ENCODE measurements around the gene DAPK2.
A peak's percentile ranks its signal among the peaks of the same experiment; 100 is the strongest.
"Not testable (repeated sequence)": the region's sequence is repeated elsewhere in the genome, so short reads cannot be mapped to it uniquely, and the experiment has no call there.

DAPK2 gene

GRCh38 chr15:64046421-64047153 lies at the start of gene DAPK2:
Gene DAPK2, minus strand, starts transcription at chr15:64046485. Its CDS starts 6,224 bp downstream, at chr15:64040261.
- peak; percentile 23 to 91 (median 77) for DNase-seq
- intact Hi-C loops (cut with DNase I): loop anchor here (10.0 kb wide), 2 partner anchors 102 to 292 kb away; no protein-coding TSS in a partner anchor

GRCh38 chr15:64095431-64095794 lies 49.1 kb upstream of the DAPK2 start:
- no peak for DNase-seq

GRCh38 chr15:64093627-64094417 lies 47.5 kb upstream of the DAPK2 start, which contains the start of gene CIAO2A:
Gene CIAO2A, minus strand, starts transcription at chr15:64093838. Its CDS starts 70 bp downstream, at chr15:64093768.
- intact Hi-C loops (cut with DNase I): no loop called here
- peak; percentile 90 to 99 (median 97) for DNase-seq

More at GRCh38 chr15:64095431-64095794, 49.1 kb upstream of the DAPK2 start:
- intact Hi-C loops (cut with DNase I): no loop called here

- DNase-seq: peak in 18 of 42 donors; percentile 14 to 64 (median 35)
- intact Hi-C loops (cut with DNase I): no loop called here
Measured at GRCh38 chr15:64092864-64093626, 46.8 kb upstream of the DAPK2 start.

- intact Hi-C loops (cut with DNase I): no loop called here
- DNase-seq: no peak
Measured at GRCh38 chr15:64092075-64092820, 46.0 kb upstream of the DAPK2 start.

GRCh38 chr15:64090527-64090926 lies 44.2 kb upstream of the DAPK2 start:
- intact Hi-C loops (cut with DNase I): no loop called here
- peak in 2 of 42 donors; percentile 38 for DNase-seq

- DNase-seq: peak in 2 of 42 donors; percentile 12 to 36
- intact Hi-C loops (cut with DNase I): no loop called here
Measured at GRCh38 chr15:64089543-64090280, 43.4 kb upstream of the DAPK2 start.

GRCh38 chr15:64082757-64083156 lies 36.5 kb upstream of the DAPK2 start:
- no peak for DNase-seq
- intact Hi-C loops (cut with DNase I): no loop called here

GRCh38 chr15:64073496-64073895 lies 27.2 kb upstream of the DAPK2 start:
- intact Hi-C loops (cut with DNase I): not testable (repeated sequence)
- DNase-seq: peak in 1 of 42 donors; percentile 18

GRCh38 chr15:64072812-64073211 lies 26.5 kb upstream of the DAPK2 start:
- intact Hi-C loops (cut with DNase I): no loop called here
- DNase-seq: no peak

GRCh38 chr15:64071931-64072765 lies 25.9 kb upstream of the DAPK2 start:
- intact Hi-C loops (cut with DNase I): no loop called here
- DNase-seq: peak in 1 of 42 donors; percentile 30

- intact Hi-C loops (cut with DNase I): no loop called here
- peak in 23 of 42 donors; percentile 16 to 75 (median 46) for DNase-seq
Measured at GRCh38 chr15:64070965-64071851, 24.9 kb upstream of the DAPK2 start.

GRCh38 chr15:64070106-64070505 lies 23.8 kb upstream of the DAPK2 start:
- intact Hi-C loops (cut with DNase I): no loop called here
- DNase-seq: no peak

GRCh38 chr15:64068133-64068532 lies 21.8 kb upstream of the DAPK2 start:
- intact Hi-C loops (cut with DNase I): loop anchor here (5.0 kb wide), 1 partner anchor 456 kb away; no protein-coding TSS in a partner anchor
- peak in 1 of 42 donors; percentile 9 for DNase-seq

GRCh38 chr15:64067564-64068030 lies 21.3 kb upstream of the DAPK2 start:
- peak; percentile 15 to 92 (median 76) for DNase-seq
- intact Hi-C loops (cut with DNase I): loop anchor here (5.0 kb wide), 1 partner anchor 455 kb away; no protein-coding TSS in a partner anchor

- intact Hi-C loops (cut with DNase I): loop anchor here (5.0 kb wide), 1 partner anchor 454 kb away; no protein-coding TSS in a partner anchor
Measured at GRCh38 chr15:64066451-64066850, 20.2 kb upstream of the DAPK2 start.

More at GRCh38 chr15:64066451-64066850, 20.2 kb upstream of the DAPK2 start:
- peak in 1 of 42 donors; percentile 22 for DNase-seq
